Astrocyte of the spinal cord (primary cell): ENCODE data around the gene GASK1B.

Experiments used
- DNase-seq: peaks from one replicate; pipeline ENCODE4 v3.0.0; 2011; ENCODE audit warnings: low read depth, low spot score
- H3K4me3 ChIP-seq: 2 replicates; pipeline ENCODE4 v1.5.1; 2011; ENCODE audit warnings: low read depth, mild to moderate bottlenecking, low read length, moderate library complexity
- in situ Hi-C: cut with HindIII; loops from 2 replicates; pipeline ENCODE4 v1.10.0; 2017; ENCODE audit warnings: low sequenced_read_pairs
- TF ChIP-seq, protein P1 (sequence below): IDR thresholded peaks from 2 replicates; pipeline ENCODE4 v1.5.1; 2012; ENCODE audit warnings: low read depth, mild to moderate bottlenecking, low read length, inconsistent platforms

Gene GASK1B

DNA sequence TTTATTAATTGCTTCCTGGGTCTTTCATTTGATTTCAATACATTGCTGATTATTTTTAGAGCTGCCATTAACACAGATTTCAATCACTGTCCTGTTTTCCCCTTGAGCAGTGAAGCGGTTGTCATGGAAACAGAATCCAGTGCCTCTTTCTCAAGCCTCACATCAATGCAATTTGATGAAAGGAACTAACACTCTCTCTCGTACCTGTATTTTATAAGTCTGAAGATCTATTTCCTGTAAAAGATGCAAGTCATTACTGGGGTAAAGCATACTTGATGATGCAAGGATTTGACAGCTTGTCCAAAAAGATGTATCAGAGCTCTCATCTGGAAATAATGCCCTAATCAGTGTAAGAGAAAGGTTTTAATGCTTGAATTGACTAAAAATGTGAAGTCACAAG lies 17.9 kb upstream of the GASK1B start:
- TF ChIP-seq, protein P1, sequence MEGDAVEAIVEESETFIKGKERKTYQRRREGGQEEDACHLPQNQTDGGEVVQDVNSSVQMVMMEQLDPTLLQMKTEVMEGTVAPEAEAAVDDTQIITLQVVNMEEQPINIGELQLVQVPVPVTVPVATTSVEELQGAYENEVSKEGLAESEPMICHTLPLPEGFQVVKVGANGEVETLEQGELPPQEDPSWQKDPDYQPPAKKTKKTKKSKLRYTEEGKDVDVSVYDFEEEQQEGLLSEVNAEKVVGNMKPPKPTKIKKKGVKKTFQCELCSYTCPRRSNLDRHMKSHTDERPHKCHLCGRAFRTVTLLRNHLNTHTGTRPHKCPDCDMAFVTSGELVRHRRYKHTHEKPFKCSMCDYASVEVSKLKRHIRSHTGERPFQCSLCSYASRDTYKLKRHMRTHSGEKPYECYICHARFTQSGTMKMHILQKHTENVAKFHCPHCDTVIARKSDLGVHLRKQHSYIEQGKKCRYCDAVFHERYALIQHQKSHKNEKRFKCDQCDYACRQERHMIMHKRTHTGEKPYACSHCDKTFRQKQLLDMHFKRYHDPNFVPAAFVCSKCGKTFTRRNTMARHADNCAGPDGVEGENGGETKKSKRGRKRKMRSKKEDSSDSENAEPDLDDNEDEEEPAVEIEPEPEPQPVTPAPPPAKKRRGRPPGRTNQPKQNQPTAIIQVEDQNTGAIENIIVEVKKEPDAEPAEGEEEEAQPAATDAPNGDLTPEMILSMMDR: no peak
- in situ Hi-C loops: no loop called here
- no peak for DNase-seq
- H3K4me3 ChIP-seq: no peak overlapping the region

DNA sequence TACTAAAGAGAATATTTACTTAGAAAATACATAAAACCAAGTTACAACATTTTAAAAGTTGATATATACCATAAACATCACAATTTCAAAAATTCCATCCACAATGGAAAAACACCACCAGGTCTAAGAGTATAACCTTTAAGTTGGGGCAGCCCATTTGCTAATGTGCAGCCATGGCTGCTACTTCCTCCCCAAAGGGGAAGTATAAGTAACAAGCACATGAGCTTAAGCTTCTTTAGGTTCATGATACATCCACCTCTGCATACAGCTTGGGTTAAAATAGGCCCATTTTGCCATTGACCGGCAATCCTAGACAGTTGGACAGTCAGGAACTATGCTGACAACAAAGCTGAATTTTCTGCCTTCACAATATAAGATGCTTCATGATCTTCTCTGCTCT lies 16.6 kb upstream of the GASK1B start:
- in situ Hi-C loops: no loop called here
- H3K4me3 ChIP-seq: no peak overlapping the region
- DNase-seq: no peak
- TF ChIP-seq, protein P1: no peak

DNA sequence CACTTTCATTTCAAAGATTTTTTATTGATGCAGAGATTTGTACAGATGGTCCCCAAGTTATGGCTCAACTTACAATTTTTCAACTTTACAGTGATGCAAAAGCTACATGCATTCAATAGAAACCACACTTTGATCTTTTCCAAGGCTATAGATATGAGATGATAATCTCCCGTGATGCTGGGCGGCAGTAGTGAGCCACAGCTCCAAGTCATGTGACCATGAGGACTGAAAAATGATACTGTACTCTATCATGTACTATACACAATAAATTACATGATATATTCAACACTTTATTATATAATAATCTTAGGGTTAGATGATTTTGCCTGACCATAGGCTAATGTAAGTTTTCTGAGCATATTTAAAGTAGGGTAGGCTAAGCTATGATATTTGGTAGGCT lies 14.0 kb upstream of the GASK1B start:
- in situ Hi-C loops: no loop called here
- no peak overlapping the region for H3K4me3 ChIP-seq
- DNase-seq: no peak
- TF ChIP-seq, protein P1: no peak

DNA sequence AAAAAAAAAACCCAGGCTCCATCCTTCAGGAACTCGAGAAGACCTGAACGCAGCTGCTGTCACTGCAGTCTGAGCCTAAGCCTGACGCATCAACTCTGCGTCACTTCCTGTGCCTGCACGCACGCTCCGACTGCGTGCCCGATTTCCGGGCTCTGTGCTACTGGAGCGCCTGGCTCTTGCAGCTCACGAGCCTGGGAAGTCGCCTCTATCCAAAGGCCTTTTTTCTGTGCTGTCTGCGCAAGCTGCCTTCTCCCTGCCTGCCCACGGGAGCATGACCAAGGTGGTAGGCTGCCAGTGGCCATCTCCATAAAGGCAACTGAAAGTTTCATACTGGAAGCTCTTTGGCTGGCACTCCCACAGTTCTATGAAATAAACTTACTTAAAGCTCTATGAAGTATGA lies 9.9 kb upstream of the GASK1B start:
- in situ Hi-C loops: no loop called here
- H3K4me3 ChIP-seq: no peak overlapping the region
- TF ChIP-seq, protein P1: no peak
- no peak for DNase-seq

DNA sequence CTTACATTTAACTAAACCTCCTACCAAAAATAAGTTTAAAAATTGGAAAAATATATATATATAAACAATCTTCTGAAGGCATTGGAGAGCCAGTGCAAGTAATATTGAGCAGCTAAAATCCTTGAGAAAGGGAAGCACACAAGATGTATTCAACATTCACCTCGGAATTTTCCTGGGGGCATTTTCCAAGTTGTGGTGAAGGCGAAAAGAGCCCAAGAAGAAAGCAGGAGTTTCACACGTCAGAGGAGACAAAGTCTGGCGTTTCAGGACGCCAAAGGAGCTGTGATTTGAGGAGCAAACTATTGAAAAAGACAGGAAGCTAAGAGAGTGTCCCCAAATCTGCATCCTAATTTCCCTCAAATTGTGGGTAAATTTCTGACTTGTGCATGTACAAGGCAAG lies 9.1 kb upstream of the GASK1B start:
- TF ChIP-seq, protein P1: no peak
- no peak overlapping the region for H3K4me3 ChIP-seq
- in situ Hi-C loops: no loop called here

DNA sequence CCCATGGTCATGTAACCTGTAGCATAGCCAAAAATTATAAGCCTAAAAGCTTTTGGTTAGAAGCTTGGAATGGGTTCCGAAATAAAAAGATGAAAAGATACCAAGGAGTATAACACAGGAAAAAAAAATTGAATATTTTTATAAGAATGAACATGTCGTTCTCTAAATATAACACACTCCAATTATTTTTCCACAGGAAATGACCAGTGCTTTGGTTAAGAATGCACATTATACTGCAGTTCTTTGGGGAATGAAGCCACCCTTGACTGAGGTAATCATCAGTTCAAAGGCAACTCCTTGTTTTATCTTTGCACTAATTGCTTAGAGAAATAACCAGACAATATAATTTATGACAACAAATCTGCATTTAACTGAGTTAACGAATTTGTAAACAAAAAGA lies 6.6 kb upstream of the GASK1B start:
- no peak for DNase-seq
- TF ChIP-seq, protein P1: no peak

More for the DNA sequence above, 9.1 kb upstream of the GASK1B start:
- no peak for DNase-seq

DNA sequence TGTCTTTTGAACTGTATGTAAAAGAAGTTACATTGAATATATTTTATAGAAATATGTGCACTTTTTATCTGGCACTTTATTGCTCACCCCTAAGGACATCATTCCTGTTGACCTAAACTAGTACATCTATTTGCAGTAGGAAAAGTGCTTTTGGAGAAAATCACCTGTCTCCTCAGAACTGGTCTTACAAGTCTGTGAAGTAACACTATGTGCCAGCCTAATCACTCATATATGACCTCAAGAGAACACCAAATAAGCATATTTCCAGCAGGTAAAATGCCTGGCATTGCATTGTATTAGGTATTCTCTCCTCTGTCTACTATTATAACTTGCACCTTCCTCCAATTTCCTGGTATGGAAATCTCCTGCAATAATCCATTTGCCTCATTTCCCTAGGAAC lies 4.0 kb upstream of the GASK1B start:
- H3K4me3 ChIP-seq: no peak overlapping the region
- no peak for DNase-seq
- in situ Hi-C loops: no loop called here
- TF ChIP-seq, protein P1: no peak

More for the DNA sequence above, 6.6 kb upstream of the GASK1B start:
- H3K4me3 ChIP-seq: no peak overlapping the region
- in situ Hi-C loops: no loop called here
